Urinary bladder (tissue), 4 donors: ENCODE data around the gene C19orf33. TPM values are rescaled to one million over a fixed set of nuclear protein-coding genes. Genes with fewer than 3 reads are reported as not detected.
A peak's percentile ranks its signal among the peaks of the same experiment; 100 is the strongest.

Experiments used
- DNase-seq: peaks from one replicate; pipeline ENCODE4 v3.0.0-alpha.2; 2015; ENCODE audit errors: extremely low spot score
- H3K27ac ChIP-seq: one replicate; pipeline ENCODE4 v1.5.1; 2013; ENCODE audit warnings: low read depth, mild to moderate bottlenecking, moderate library complexity
- H3K36me3 ChIP-seq: one replicate; pipeline ENCODE4 v1.6.1; 2013; ENCODE audit warnings: mild to moderate bottlenecking, moderate library complexity; ENCODE audit not compliant: insufficient read depth
- H3K4me1 ChIP-seq: one replicate; pipeline ENCODE4 v1.6.1; 2013; ENCODE audit warnings: mild to moderate bottlenecking, moderate library complexity; ENCODE audit not compliant: insufficient read depth
- H3K4me3 ChIP-seq: one replicate; pipeline ENCODE4 v1.5.1; 2013; ENCODE audit warnings: low read depth, low read length
- WGBS: extraction: QIAGEN DNeasy Blood & Tissue Kit; methylation state at CpG from one replicate; pipeline ENCODE4 v1.1.7; 2013; 5-methylcytosine and 5-hydroxymethylcytosine counted together
- polyA plus RNA-seq: library from polyadenylated mRNA; stranded (reverse); fragments of 200-250 nt; gene quantifications from one replicate; pipeline ENCODE4 v1.2.3, GENCODE V29; 2013
- total RNA-seq: library from RNA; depleted of rRNA; stranded (reverse); fragments of >200 nt; gene quantifications from one replicate; pipeline ENCODE4 v1.2.3, GENCODE V29; 2014
- donor health status: healthy with polysubstance abuse.
- donor health status: healthy.

Gene C19orf33
- total and polyA plus RNA-seq, 2 donors = 36.8 to 89.0 TPM

GRCh38 chr19:38288123-38288855, 15.8 kb upstream of the C19orf33 start:
- Histone ChIP-seq H3K36me3 (no peaks in the 10 kb centered on the region), H3K4me3 (no peak overlapping the region), H3K27ac (no peak overlapping the region), H3K4me1 (no peaks in the 10 kb centered on the region)
- WGBS = 81% methylated on average over 16 of the region's 16 CpGs
- no peak for DNase-seq

- Histone ChIP-seq H3K4me1 (no peaks in the 10 kb centered on the region), H3K4me3 (no peak overlapping the region), H3K27ac (peak overlapping the region; percentile 65), H3K36me3 (no peaks in the 10 kb centered on the region)
- no peak for DNase-seq
- WGBS = 85% methylated on average over 15 of the region's 15 CpGs
Measured at GRCh38 chr19:38289955-38290354, 14.1 kb upstream of the C19orf33 start.

GRCh38 chr19:38290631-38291147, 13.4 kb upstream of the C19orf33 start:
- H3K4me1 ChIP-seq = no peaks in the 10 kb centered on the region
- peak overlapping the region; percentile 65 for H3K27ac ChIP-seq
- no peaks in the 10 kb centered on the region for H3K36me3 ChIP-seq
- 49% methylated on average over 13 of the region's 13 CpGs for WGBS
- no peak overlapping the region for H3K4me3 ChIP-seq
- DNase-seq = no peak

- WGBS = 48% methylated on average over 15 of the region's 15 CpGs
- Histone ChIP-seq H3K36me3 (no peaks in the 10 kb centered on the region), H3K27ac (no peak overlapping the region)
Measured at GRCh38 chr19:38291855-38292254, 12.2 kb upstream of the C19orf33 start.

GRCh38 chr19:38293281-38293680, 10.8 kb upstream of the C19orf33 start:
- H3K36me3 ChIP-seq = no peaks in the 10 kb centered on the region
- no peak overlapping the region for H3K27ac ChIP-seq
- no peaks in the 10 kb centered on the region for H3K4me1 ChIP-seq
- 93% methylated on average over 9 of the region's 9 CpGs for WGBS
- no peak overlapping the region for H3K4me3 ChIP-seq
- no peak for DNase-seq

More at GRCh38 chr19:38291855-38292254, 12.2 kb upstream of the C19orf33 start:
- Histone ChIP-seq H3K4me1 (no peaks in the 10 kb centered on the region), H3K4me3 (no peak overlapping the region)
- no peak for DNase-seq

- H3K27ac ChIP-seq = no peak overlapping the region
- H3K36me3 ChIP-seq = no peaks in the 10 kb centered on the region
- WGBS = 74% methylated on average over 8 of the region's 8 CpGs
- no peaks in the 10 kb centered on the region for H3K4me1 ChIP-seq
- no peak overlapping the region for H3K4me3 ChIP-seq
- no peak for DNase-seq
Measured at GRCh38 chr19:38294090-38294489, 10.0 kb upstream of the C19orf33 start.

- H3K36me3 ChIP-seq = no peaks in the 10 kb centered on the region
- DNase-seq = no peak
- 28% methylated on average over 11 of the region's 11 CpGs for whole genome bisulfite sequencing
- no peaks in the 10 kb centered on the region for H3K4me1 ChIP-seq
- H3K27ac ChIP-seq = no peak overlapping the region
- H3K4me3 ChIP-seq = no peak overlapping the region
Measured at GRCh38 chr19:38298821-38299680, 5.0 kb upstream of the C19orf33 start.

GRCh38 chr19:38304352-38304865, 358 bp downstream of the C19orf33 start:
- Histone ChIP-seq H3K36me3 (peaks cover 2% of the 10 kb centered on the region), H3K27ac (peak overlapping the region; percentile 85), H3K4me1 (peaks cover 2% of the 10 kb centered on the region), H3K4me3 (peak overlapping the region; percentile 11)
- no peak for DNase-seq
- 72% methylated on average over 27 of the region's 27 CpGs for WGBS

- H3K27ac ChIP-seq = peak overlapping the region; percentile 85
- H3K36me3 ChIP-seq = peaks cover 2% of the 10 kb centered on the region
- peaks cover 2% of the 10 kb centered on the region for H3K4me1 ChIP-seq
- no peak for DNase-seq
- peak overlapping the region; percentile 11 for H3K4me3 ChIP-seq
- 57% methylated on average over 29 of the region's 29 CpGs for WGBS
Measured at GRCh38 chr19:38304866-38305429, 897 bp downstream of the C19orf33 start.

- no peak for DNase-seq
- peaks cover 2% of the 10 kb centered on the region for H3K36me3 ChIP-seq
- H3K4me1 ChIP-seq = peaks cover 2% of the 10 kb centered on the region
- no peak overlapping the region for H3K27ac ChIP-seq
- WGBS = 94% methylated on average over 3 of the region's 3 CpGs
- no peak overlapping the region for H3K4me3 ChIP-seq
Measured at GRCh38 chr19:38306236-38306635, 2.2 kb downstream of the C19orf33 start.

GRCh38 chr19:38307076-38307475, 3.0 kb downstream of the C19orf33 start:
- H3K4me3 ChIP-seq = no peak overlapping the region
- no peak for DNase-seq
- H3K4me1 ChIP-seq = peaks cover 2% of the 10 kb centered on the region
- H3K36me3 ChIP-seq = peaks cover 2% of the 10 kb centered on the region
- 96% methylated on average over 4 of the region's 4 CpGs for WGBS
- no peak overlapping the region for H3K27ac ChIP-seq

GRCh38 chr19:38307597-38307996, 3.5 kb downstream of the C19orf33 start:
- 87% methylated on average over 8 of the region's 8 CpGs for WGBS
- H3K36me3 ChIP-seq = peaks cover 2% of the 10 kb centered on the region
- no peak for DNase-seq

GRCh38 chr19:38308006-38308766, 4.1 kb downstream of the C19orf33 start:
- DNase-seq = no peak
- WGBS = 87% methylated on average over 12 of the region's 12 CpGs
- Histone ChIP-seq H3K27ac (no peak overlapping the region), H3K4me1 (peaks cover 2% of the 10 kb centered on the region), H3K36me3 (peaks cover 2% of the 10 kb centered on the region), H3K4me3 (no peak overlapping the region)

More at GRCh38 chr19:38307597-38307996, 3.5 kb downstream of the C19orf33 start:
- H3K4me3 ChIP-seq = no peak overlapping the region
- H3K27ac ChIP-seq = no peak overlapping the region
- peaks cover 2% of the 10 kb centered on the region for H3K4me1 ChIP-seq
